H9 (cell line): Measurements from ENCODE around the gene RALGAPA1. TPM values are rescaled to one million over a fixed set of nuclear protein-coding genes. Genes with fewer than 3 reads are reported as not detected.

Source experiments
- DNase-seq: peaks from one replicate; pipeline ENCODE4 v3.0.0-alpha.2; 2017
- H2AFZ ChIP-seq: one replicate; pipeline ENCODE4 v1.6.1; 2013; ENCODE audit warnings: mild to moderate bottlenecking, low read length, control low read depth, moderate library complexity
- H2AK5ac ChIP-seq: 2 replicates; pipeline ENCODE4 v1.6.1; 2013; ENCODE audit warnings: low read length, control low read depth, mixed read lengths; ENCODE audit not compliant: insufficient read length
- H2BK120ac ChIP-seq: one replicate; pipeline ENCODE4 v1.6.1; 2013; ENCODE audit warnings: low read depth, mild to moderate bottlenecking, low read length, control low read depth, inconsistent platforms; ENCODE audit not compliant: poor library complexity, severe bottlenecking
- H2BK12ac ChIP-seq: 2 replicates; pipeline ENCODE4 v1.6.1; 2013; ENCODE audit warnings: low read length, control low read depth, mixed read lengths, low read depth; ENCODE audit not compliant: insufficient read length
- H2BK15ac ChIP-seq: 2 replicates; pipeline ENCODE4 v1.6.1; 2013; ENCODE audit warnings: low read depth, low read length, control low read depth
- H2BK20ac ChIP-seq: one replicate; pipeline ENCODE4 v1.6.1; 2013; ENCODE audit warnings: low read depth, mild to moderate bottlenecking, low read length, control low read depth, inconsistent platforms; ENCODE audit not compliant: poor library complexity, severe bottlenecking
- H2BK5ac ChIP-seq: 2 replicates; pipeline ENCODE4 v1.6.1; 2013; ENCODE audit warnings: low read length, control low read depth, mixed read lengths; ENCODE audit not compliant: insufficient read length
- H3K14ac ChIP-seq: 2 replicates; pipeline ENCODE4 v1.6.1; 2013; ENCODE audit warnings: low read length, control low read depth; ENCODE audit not compliant: insufficient read depth
- H3K18ac ChIP-seq: 2 replicates; pipeline ENCODE4 v1.6.1; 2013; ENCODE audit warnings: low read depth, mild to moderate bottlenecking, mixed read lengths, low read length, control low read depth; ENCODE audit not compliant: insufficient read length
- H3K23ac ChIP-seq: 2 replicates; pipeline ENCODE4 v1.6.1; 2013; ENCODE audit warnings: low read length, control low read depth, mixed read lengths, low read depth; ENCODE audit not compliant: insufficient read length
- H3K23me2 ChIP-seq: 2 replicates; pipeline ENCODE4 v1.6.1; 2013; ENCODE audit warnings: low read depth, mild to moderate bottlenecking, mixed read lengths, low read length, control low read depth; ENCODE audit not compliant: insufficient read length, poor library complexity, severe bottlenecking
- H3K27ac ChIP-seq: 2 replicates; pipeline ENCODE4 v1.5.1; 2013; ENCODE audit warnings: low read length, control low read depth, mixed read lengths, low read depth; ENCODE audit not compliant: insufficient read length
- H3K27me3 ChIP-seq: 2 replicates; pipeline ENCODE4 v1.6.1; 2013; ENCODE audit warnings: low read length, control low read depth, inconsistent platforms; ENCODE audit not compliant: insufficient read depth
- H3K4ac ChIP-seq: 2 replicates; pipeline ENCODE4 v1.6.1; 2013; ENCODE audit warnings: low read depth, mild to moderate bottlenecking, control low read depth, inconsistent platforms, low read length, moderate library complexity
- H3K4me1 ChIP-seq: 2 replicates; pipeline ENCODE4 v1.6.1; 2013; ENCODE audit warnings: low read length, control low read depth, inconsistent platforms; ENCODE audit not compliant: insufficient read depth
- H3K4me2 ChIP-seq: 2 replicates; pipeline ENCODE4 v1.6.1; 2013; ENCODE audit warnings: low read length, control low read depth, mixed read lengths; ENCODE audit not compliant: insufficient read length, insufficient read depth
- H3K56ac ChIP-seq: 2 replicates; pipeline ENCODE4 v1.6.1; 2013; ENCODE audit warnings: low read depth, mild to moderate bottlenecking, mixed read lengths, low read length, control low read depth; ENCODE audit not compliant: insufficient read length
- H3K79me1 ChIP-seq: 2 replicates; pipeline ENCODE4 v1.6.1; 2013; ENCODE audit warnings: low read depth, mild to moderate bottlenecking, moderate library complexity, low read length, control low read depth, inconsistent platforms; ENCODE audit not compliant: insufficient read depth, poor library complexity, severe bottlenecking
- H3K79me2 ChIP-seq: 2 replicates; pipeline ENCODE4 v1.6.1; 2013; ENCODE audit warnings: low read length, control low read depth, inconsistent platforms; ENCODE audit not compliant: insufficient read depth
- H3K9ac ChIP-seq: 2 replicates; pipeline ENCODE4 v1.6.1; 2013; ENCODE audit warnings: low read length, control low read depth, mixed read lengths; ENCODE audit not compliant: insufficient read length; ENCODE audit errors: extremely low read depth
- H3K9me3 ChIP-seq: one replicate; pipeline ENCODE4 v1.6.1; 2013; ENCODE audit warnings: low read depth, low read length, inconsistent platforms; ENCODE audit not compliant: control insufficient read depth
- H3T11ph ChIP-seq: one replicate; pipeline ENCODE4 v1.6.1; 2013; ENCODE audit warnings: mild to moderate bottlenecking, low read length, control low read depth, inconsistent platforms
- H4K20me1 ChIP-seq: one replicate; pipeline ENCODE4 v1.6.1; 2013; ENCODE audit not compliant: control insufficient read depth, insufficient read length, insufficient read depth
- H4K5ac ChIP-seq: 2 replicates; pipeline ENCODE4 v1.6.1; 2013; ENCODE audit warnings: low read depth, mild to moderate bottlenecking, mixed read lengths, low read length, control low read depth; ENCODE audit not compliant: insufficient read length
- H4K8ac ChIP-seq: replicated peaks from 2 replicates; pipeline ENCODE4 v1.6.1; 2013; ENCODE audit warnings: low read length, control low read depth, mixed read lengths, low read depth; ENCODE audit not compliant: insufficient read length
- H4K91ac ChIP-seq: 2 replicates; pipeline ENCODE4 v1.6.1; 2013; ENCODE audit warnings: low read depth, mild to moderate bottlenecking, moderate library complexity, mixed read lengths, low read length, control low read depth; ENCODE audit not compliant: insufficient read length
- H3K27ac Mint-ChIP-seq, 3 experiments: 2 replicates in 2 of 3; 3 replicates in 1 of 3; pipeline ENCODE4 v1.8.0; 2020 to 2021; ENCODE audit warnings: mixed read lengths in 3 of 3, mild to moderate bottlenecking in 1 of 3, moderate library complexity in 1 of 3
- H3K27me3 Mint-ChIP-seq: 2 replicates; pipeline ENCODE4 v1.8.0; 2021; ENCODE audit warnings: low read depth, mild to moderate bottlenecking, moderate library complexity, mixed read lengths
- H3K36me3 Mint-ChIP-seq, 3 experiments: 2 replicates in 2 of 3; 3 replicates in 1 of 3; pipeline ENCODE4 v1.8.0; 2020 to 2021; ENCODE audit warnings: low read depth in 3 of 3, mixed read lengths in 3 of 3; ENCODE audit not compliant: insufficient read depth in 1 of 3
- H3K4me1 Mint-ChIP-seq, 2 experiments: 2 replicates each; pipeline ENCODE4 v1.8.0; 2020; ENCODE audit warnings: mixed read lengths in 2 of 2
- H3K4me3 Mint-ChIP-seq, 2 experiments: 2 replicates in 1 of 2; 3 replicates in 1 of 2; pipeline ENCODE4 v1.8.0; 2020 to 2021; ENCODE audit warnings: mild to moderate bottlenecking in 2 of 2, mixed read lengths in 2 of 2, moderate library complexity in 1 of 2
- H3K9me3 Mint-ChIP-seq, 2 experiments: 2 replicates in 1 of 2; 3 replicates in 1 of 2; pipeline ENCODE4 v1.8.0; 2020; ENCODE audit warnings: mild to moderate bottlenecking in 2 of 2, mixed read lengths in 2 of 2, moderate library complexity in 1 of 2
- WGBS: extraction: QIAGEN DNeasy Blood & Tissue Kit; methylation state at CpG from one replicate; pipeline ENCODE4 v1.1.7; 2013; ENCODE audit warnings: missing lambda C conversion rate, low lambda C conversion rate, mixed read lengths; ENCODE audit not compliant: insufficient read length; ENCODE audit errors: extremely low coverage; 5-methylcytosine and 5-hydroxymethylcytosine counted together
- total RNA-seq: library from RNA; stranded (reverse); gene quantifications from 2 replicates; pipeline ENCODE4 v1.2.1, GENCODE V29; 2021
- TF ChIP-seq, protein P1 (sequence below): fragments of 200-600 bp; sonication (generic); conservative IDR thresholded peaks from 3 replicates; pipeline ENCODE4 v1.8.0; 2021; ENCODE audit warnings: antibody characterized with exemption, mild to moderate bottlenecking

RALGAPA1 gene
- total RNA-seq, 1 experiment from 2014 or later: 29.8 TPM

- Histone ChIP-seq H2BK12ac (no peak overlapping the region), H3K23ac (no peak overlapping the region), H3K27me3 (no peaks in the 10 kb centered on the region), H2BK20ac (no peak overlapping the region), H3K9me3 (no peaks in the 10 kb centered on the region), H3T11ph (no peak overlapping the region), H3K4me1 (no peaks in the 10 kb centered on the region), H2BK5ac (no peak overlapping the region), H3K79me1 (no peaks in the 10 kb centered on the region), H2BK120ac (no peak overlapping the region), H3K18ac (no peak overlapping the region), H3K79me2 (no peaks in the 10 kb centered on the region), H3K4me2 (no peak overlapping the region), H3K9ac (no peak overlapping the region), H4K91ac (no peak overlapping the region), H3K27ac (no peak overlapping the region), H2BK15ac (no peak overlapping the region), H4K20me1 (no peaks in the 10 kb centered on the region), H3K23me2 (no peaks in the 10 kb centered on the region), H4K8ac (no peak overlapping the region), H2AK5ac (no peak overlapping the region), H3K4ac (no peak overlapping the region), H2AFZ (no peak overlapping the region), H4K5ac (no peak overlapping the region), H3K14ac (no peak overlapping the region), H3K56ac (no peak overlapping the region)
- TF ChIP-seq, protein P1, sequence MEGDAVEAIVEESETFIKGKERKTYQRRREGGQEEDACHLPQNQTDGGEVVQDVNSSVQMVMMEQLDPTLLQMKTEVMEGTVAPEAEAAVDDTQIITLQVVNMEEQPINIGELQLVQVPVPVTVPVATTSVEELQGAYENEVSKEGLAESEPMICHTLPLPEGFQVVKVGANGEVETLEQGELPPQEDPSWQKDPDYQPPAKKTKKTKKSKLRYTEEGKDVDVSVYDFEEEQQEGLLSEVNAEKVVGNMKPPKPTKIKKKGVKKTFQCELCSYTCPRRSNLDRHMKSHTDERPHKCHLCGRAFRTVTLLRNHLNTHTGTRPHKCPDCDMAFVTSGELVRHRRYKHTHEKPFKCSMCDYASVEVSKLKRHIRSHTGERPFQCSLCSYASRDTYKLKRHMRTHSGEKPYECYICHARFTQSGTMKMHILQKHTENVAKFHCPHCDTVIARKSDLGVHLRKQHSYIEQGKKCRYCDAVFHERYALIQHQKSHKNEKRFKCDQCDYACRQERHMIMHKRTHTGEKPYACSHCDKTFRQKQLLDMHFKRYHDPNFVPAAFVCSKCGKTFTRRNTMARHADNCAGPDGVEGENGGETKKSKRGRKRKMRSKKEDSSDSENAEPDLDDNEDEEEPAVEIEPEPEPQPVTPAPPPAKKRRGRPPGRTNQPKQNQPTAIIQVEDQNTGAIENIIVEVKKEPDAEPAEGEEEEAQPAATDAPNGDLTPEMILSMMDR: no peak
- H3K36me3 Mint-ChIP-seq: peaks cover 4 to 27% (median 12%) of the 10 kb centered on the region in 3 experiments; a peak in 5 of 7 replicates
- no peak for DNase-seq
- no CpG with 5 or more reads among the region's 7 CpGs for WGBS
- H3K4me1 Mint-ChIP-seq: peaks cover 0 to 5% of the 10 kb centered on the region in 2 experiments; a peak in 2 of 4 replicates
- no peak overlapping the region for H3K27ac Mint-ChIP-seq
- no peaks in the 10 kb centered on the region for H3K9me3 Mint-ChIP-seq
- no peaks in the 10 kb centered on the region for H3K27me3 Mint-ChIP-seq
- no peak overlapping the region for H3K4me3 Mint-ChIP-seq
Observed at GRCh38 chr14:35858521-35859209, 49.6 kb upstream of the RALGAPA1 start.
